ENCODE data around the gene C1orf94. TPM values are rescaled to one million over a fixed set of nuclear protein-coding genes. Genes with fewer than 3 reads are reported as not detected.

Gene C1orf94
- total and polyA plus RNA-seq, 2 of the 4 experiments (the other 2 are of a cell fraction) = not detected

GRCh38 chr1:34162852-34163766 is 13.6 kb upstream of the C1orf94 start:
- Histone ChIP-seq H3K18ac (ENCODE audit: low read depth, low read length) (no peak overlapping the region), H3K9me1 (ENCODE audit: insufficient read depth, low read length) (no peaks in the 10 kb centered on the region), H2AK5ac (ENCODE audit: low read depth, low read length) (no peak overlapping the region), H3K27ac (ENCODE audit: insufficient read depth, low read length) (no peak overlapping the region), H3K36me3 (ENCODE audit: control insufficient read depth, insufficient read depth, low read length) (no peaks in the 10 kb centered on the region), H4K8ac (ENCODE audit: low read depth in 2 of 2, low read length in 2 of 2) (no peak overlapping the region), H4K91ac (ENCODE audit: insufficient read depth, low read depth, low read length) (no peak overlapping the region), H3K9me3 (ENCODE audit: control insufficient read depth, insufficient read depth, low read length) (no peaks in the 10 kb centered on the region), H3K4ac (ENCODE audit: low read depth, low read length) (no peak overlapping the region), H3K4me2 (ENCODE audit: low read depth, low read length) (peak overlapping the region; percentile 48; the same call in 1 of the 2 replicates), H3K79me1 (ENCODE audit: low read depth in 1 of 2, low read length in 2 of 2) (no peaks in the 10 kb centered on the region), H3K27me3 (ENCODE audit: control insufficient read depth, insufficient read depth, low read length) (peaks cover 15% of the 10 kb centered on the region), H2AK9ac (replicated peaks; ENCODE audit: low read depth, low read length, poor library complexity) (peak overlapping the region; percentile 31), H2BK20ac (ENCODE audit: low read depth, low read length) (no peak overlapping the region), H2BK15ac (ENCODE audit: low read depth, low read length) (no peak overlapping the region), H2BK5ac (ENCODE audit: low read depth, low read length, poor library complexity, severe bottlenecking) (no peak overlapping the region), H4K5ac (ENCODE audit: low read depth, low read length) (no peak overlapping the region), H2AFZ (replicated peaks; ENCODE audit: low read length, poor library complexity) (peak overlapping the region; percentile 77), H3K56ac (ENCODE audit: extremely low read depth, insufficient read depth, low read length) (no peak overlapping the region; the same call in 1 of the 2 replicates), H3K9ac (ENCODE audit: low read depth, low read length) (no peak overlapping the region), H3K14ac (replicated peaks; ENCODE audit: low read depth, low read length) (no peak overlapping the region), H4K20me1 (ENCODE audit: insufficient read depth, low read length) (no peaks in the 10 kb centered on the region), H3K4me3 (ENCODE audit: insufficient read depth, low read depth, low read length) (peak overlapping the region; percentile 19; the same call in 1 of the 2 replicates), H3K4me1 (ENCODE audit: control insufficient read depth, insufficient read depth, low read length) (no peaks in the 10 kb centered on the region; the same call in 1 of the 2 replicates), H3K23ac (ENCODE audit: low read depth, low read length) (no peak overlapping the region), H2BK120ac (ENCODE audit: low read depth, low read length) (no peak overlapping the region)
- peak; percentile 74 for DNase-seq
- WGBS, 2 experiments (ENCODE audit: extremely low coverage in 2 of 2, insufficient read length in 1 of 2) = 3% methylated on average over 19 of the region's 46 CpGs; no CpG with 5 or more reads in 1 of the 2 experiments
- ChIA-PET POLR2A (ENCODE audit: unreplicated experiment) (no interaction called here), CTCF (no interaction called here)
- BruUV-seq (replicated peaks) = no TSS peak
- peak; percentile 88 for ATAC-seq (ENCODE audit: low read depth)
- intact Hi-C loops (cut with micrococcal nuclease) = loop anchor here (1.0 kb wide), 3 partner anchors 49 to 530 kb away; no protein-coding TSS in a partner anchor
- in situ Hi-C loops (cut with MboI; ENCODE audit: low sequenced_read_pairs) = no loop called here
- dilution Hi-C loops (cut with HindIII; ENCODE audit: low sequenced_read_pairs, unreplicated experiment) = no loop called here
- TF ChIP-seq BHLHE40 (IDR thresholded peaks at IDR 0.05; ENCODE audit: low read depth, low read length) (no peak), MAZ (IDR thresholded peaks at IDR 0.05; ENCODE audit: borderline replicate concordance, low read depth, low read length) (peak; percentile 24; the same call in 1 of the 2 replicates), NFE2L2 (IDR thresholded peaks at IDR 0.05; ENCODE audit: low read depth, low read length) (no peak), RFX5 (IDR thresholded peaks at IDR 0.05; ENCODE audit: low read depth, low read length) (no peak), ELK1 (IDR thresholded peaks at IDR 0.05; ENCODE audit: borderline replicate concordance, low read depth, low read length) (no peak), CHD1 (IDR thresholded peaks at IDR 0.05; ENCODE audit: low read depth, low read length) (no peak), POLR2A (IDR thresholded peaks at IDR 0.05; ENCODE audit: low read depth, low read length) (no peak), CEBPB (IDR thresholded peaks at IDR 0.05; ENCODE audit: low read depth, low read length) (peak; percentile 11; the same call in 1 of the 2 replicates), MAFK (IDR thresholded peaks at IDR 0.05; ENCODE audit: low read depth, low read length) (no peak), FOS (IDR thresholded peaks at IDR 0.05; ENCODE audit: low read depth, low read length) (no peak), MXI1 (IDR thresholded peaks at IDR 0.05; ENCODE audit: borderline replicate concordance, low read depth, low read length) (no peak), SMC3 (IDR thresholded peaks at IDR 0.05; ENCODE audit: low read depth, low read length) (peak; percentile 47), USF2 (IDR thresholded peaks at IDR 0.05; ENCODE audit: low read depth, low read length) (no peak; the same call in 1 of the 2 replicates)
- TF ChIP-seq, protein P1, sequence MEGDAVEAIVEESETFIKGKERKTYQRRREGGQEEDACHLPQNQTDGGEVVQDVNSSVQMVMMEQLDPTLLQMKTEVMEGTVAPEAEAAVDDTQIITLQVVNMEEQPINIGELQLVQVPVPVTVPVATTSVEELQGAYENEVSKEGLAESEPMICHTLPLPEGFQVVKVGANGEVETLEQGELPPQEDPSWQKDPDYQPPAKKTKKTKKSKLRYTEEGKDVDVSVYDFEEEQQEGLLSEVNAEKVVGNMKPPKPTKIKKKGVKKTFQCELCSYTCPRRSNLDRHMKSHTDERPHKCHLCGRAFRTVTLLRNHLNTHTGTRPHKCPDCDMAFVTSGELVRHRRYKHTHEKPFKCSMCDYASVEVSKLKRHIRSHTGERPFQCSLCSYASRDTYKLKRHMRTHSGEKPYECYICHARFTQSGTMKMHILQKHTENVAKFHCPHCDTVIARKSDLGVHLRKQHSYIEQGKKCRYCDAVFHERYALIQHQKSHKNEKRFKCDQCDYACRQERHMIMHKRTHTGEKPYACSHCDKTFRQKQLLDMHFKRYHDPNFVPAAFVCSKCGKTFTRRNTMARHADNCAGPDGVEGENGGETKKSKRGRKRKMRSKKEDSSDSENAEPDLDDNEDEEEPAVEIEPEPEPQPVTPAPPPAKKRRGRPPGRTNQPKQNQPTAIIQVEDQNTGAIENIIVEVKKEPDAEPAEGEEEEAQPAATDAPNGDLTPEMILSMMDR (conservative IDR thresholded peaks at IDR 0.05; ENCODE audit: low read depth, low read length) = peak; percentile 59
